ENCODE data around the gene GARIN5A. TPM values are rescaled to one million over a fixed set of nuclear protein-coding genes. Genes with fewer than 3 reads are reported as not detected.

The GARIN5A gene
- total RNA-seq, 1 donor from 2014 or later, result 0.68 TPM

- Mint-ChIP-seq H3K27me3 (peaks cover 10% of the 10 kb centered on the region), H3K9me3 (no peaks in the 10 kb centered on the region), H3K27ac (no peak overlapping the region), H3K36me3 (ENCODE audit: low read depth) (peaks cover 2% of the 10 kb centered on the region), H3K4me3 (no peak overlapping the region), H3K4me1 (peaks cover 11% of the 10 kb centered on the region)
- no peak for DNase-seq
- intact Hi-C loops (cut with micrococcal nuclease), result no loop called here
Observed at GRCh38 chr19:50422397-50423278, 54.0 kb downstream of the GARIN5A start.

DNA sequence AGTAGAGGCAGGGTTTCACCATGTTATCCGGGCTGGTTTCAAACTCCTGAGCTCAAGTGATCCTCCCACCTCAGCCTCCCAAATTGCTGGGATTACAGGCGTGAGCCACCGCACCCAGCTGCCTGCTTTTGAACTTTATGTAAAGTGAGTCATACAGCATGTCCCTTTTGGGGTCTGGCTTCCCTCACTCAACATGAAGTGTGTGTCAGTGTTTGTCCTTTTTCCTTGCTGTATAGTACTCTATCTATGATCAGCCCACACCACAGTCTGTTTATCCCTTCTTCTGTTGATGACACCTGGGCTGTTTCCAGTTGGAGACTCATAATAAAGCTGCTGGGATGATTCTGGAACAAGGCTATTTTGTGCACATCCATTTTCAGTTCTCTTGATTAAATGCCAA, 55.8 kb downstream of the GARIN5A start:
- H3K27me3 Mint-ChIP-seq, result peaks cover 10% of the 10 kb centered on the region
- peaks cover 11% of the 10 kb centered on the region for H3K4me1 Mint-ChIP-seq
- peaks cover 4% of the 10 kb centered on the region for H3K36me3 Mint-ChIP-seq (ENCODE audit: low read depth)
- no peak for DNase-seq
- intact Hi-C loops (cut with micrococcal nuclease), result no loop called here
- H3K9me3 Mint-ChIP-seq, result no peaks in the 10 kb centered on the region
- no peak overlapping the region for H3K27ac Mint-ChIP-seq
- H3K4me3 Mint-ChIP-seq, result no peak overlapping the region

DNA sequence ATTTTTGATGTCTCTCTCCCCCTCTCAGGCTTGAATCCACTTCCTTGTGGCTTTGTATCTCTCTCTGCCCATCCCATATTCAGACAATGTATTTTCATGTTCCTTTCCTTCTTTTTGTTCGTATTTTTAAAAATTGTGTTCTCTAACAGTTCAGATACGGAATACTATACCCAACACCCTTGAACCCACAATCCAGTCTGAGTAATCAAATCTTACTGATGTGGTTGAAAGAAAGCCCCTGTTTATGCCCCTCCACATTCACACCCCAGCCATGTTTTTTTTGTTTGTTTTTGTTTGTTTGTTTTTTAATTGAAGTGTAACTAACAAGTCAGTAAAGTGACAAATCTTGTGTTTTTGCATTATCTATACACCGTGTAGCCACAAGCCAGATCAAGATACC, 56.5 kb downstream of the GARIN5A start:
- intact Hi-C loops (cut with micrococcal nuclease), result no loop called here

GRCh38 chr19:50419580-50420035, 57.0 kb downstream of the GARIN5A start:
- H3K4me1 Mint-ChIP-seq, result peaks cover 13% of the 10 kb centered on the region
- peaks cover 5% of the 10 kb centered on the region for H3K36me3 Mint-ChIP-seq (ENCODE audit: low read depth)
- no peaks in the 10 kb centered on the region for H3K9me3 Mint-ChIP-seq
- H3K4me3 Mint-ChIP-seq, result no peak overlapping the region
- peaks cover 10% of the 10 kb centered on the region for H3K27me3 Mint-ChIP-seq
- intact Hi-C loops (cut with micrococcal nuclease), result loop anchor here (5.0 kb wide), 1 partner anchor 43 kb away; no protein-coding TSS in a partner anchor
- H3K27ac Mint-ChIP-seq, result peak overlapping the region; percentile 8
- DNase-seq, result no peak

More for the DNA sequence above, 56.5 kb downstream of the GARIN5A start:
- no peaks in the 10 kb centered on the region for H3K9me3 Mint-ChIP-seq
- H3K27me3 Mint-ChIP-seq, result peaks cover 10% of the 10 kb centered on the region
- H3K4me3 Mint-ChIP-seq, result no peak overlapping the region
- no peak for DNase-seq
- H3K27ac Mint-ChIP-seq, result no peak overlapping the region
- H3K4me1 Mint-ChIP-seq, result peaks cover 11% of the 10 kb centered on the region
- peaks cover 4% of the 10 kb centered on the region for H3K36me3 Mint-ChIP-seq (ENCODE audit: low read depth)

- peaks cover 8% of the 10 kb centered on the region for H3K36me3 Mint-ChIP-seq (ENCODE audit: low read depth)
- H3K4me1 Mint-ChIP-seq, result peaks cover 16% of the 10 kb centered on the region
- H3K27me3 Mint-ChIP-seq, result peaks cover 10% of the 10 kb centered on the region
- H3K27ac Mint-ChIP-seq, result peak overlapping the region; percentile 8
- intact Hi-C loops (cut with micrococcal nuclease), result loop anchor here (5.0 kb wide), 1 partner anchor 43 kb away; no protein-coding TSS in a partner anchor
- no peak overlapping the region for H3K4me3 Mint-ChIP-seq
- H3K9me3 Mint-ChIP-seq, result no peaks in the 10 kb centered on the region
- no peak for DNase-seq
Observed at GRCh38 chr19:50419022-50419579, 57.5 kb downstream of the GARIN5A start.

- no peaks in the 10 kb centered on the region for H3K9me3 Mint-ChIP-seq
- H3K4me3 Mint-ChIP-seq, result no peak within 1 kb of the TSS
- H3K27ac Mint-ChIP-seq, result peak within 1 kb of the TSS; percentile 8
- peaks cover 16% of the 10 kb centered on the region for H3K4me1 Mint-ChIP-seq
- H3K36me3 Mint-ChIP-seq (ENCODE audit: low read depth), result peaks cover 8% of the 10 kb centered on the region
- peaks cover 10% of the 10 kb centered on the region for H3K27me3 Mint-ChIP-seq
- no peak for DNase-seq
- intact Hi-C loops (cut with micrococcal nuclease), result loop anchor here (5.0 kb wide), 1 partner anchor 44 kb away; no protein-coding TSS in a partner anchor
Observed at GRCh38 chr19:50418176-50419021, 58.2 kb downstream of the GARIN5A start, which contains the start of gene SPIB. Gene SPIB, plus strand, starts transcription at chr19:50418938. Its CDS starts 25 bp downstream, at chr19:50418963.

DNA sequence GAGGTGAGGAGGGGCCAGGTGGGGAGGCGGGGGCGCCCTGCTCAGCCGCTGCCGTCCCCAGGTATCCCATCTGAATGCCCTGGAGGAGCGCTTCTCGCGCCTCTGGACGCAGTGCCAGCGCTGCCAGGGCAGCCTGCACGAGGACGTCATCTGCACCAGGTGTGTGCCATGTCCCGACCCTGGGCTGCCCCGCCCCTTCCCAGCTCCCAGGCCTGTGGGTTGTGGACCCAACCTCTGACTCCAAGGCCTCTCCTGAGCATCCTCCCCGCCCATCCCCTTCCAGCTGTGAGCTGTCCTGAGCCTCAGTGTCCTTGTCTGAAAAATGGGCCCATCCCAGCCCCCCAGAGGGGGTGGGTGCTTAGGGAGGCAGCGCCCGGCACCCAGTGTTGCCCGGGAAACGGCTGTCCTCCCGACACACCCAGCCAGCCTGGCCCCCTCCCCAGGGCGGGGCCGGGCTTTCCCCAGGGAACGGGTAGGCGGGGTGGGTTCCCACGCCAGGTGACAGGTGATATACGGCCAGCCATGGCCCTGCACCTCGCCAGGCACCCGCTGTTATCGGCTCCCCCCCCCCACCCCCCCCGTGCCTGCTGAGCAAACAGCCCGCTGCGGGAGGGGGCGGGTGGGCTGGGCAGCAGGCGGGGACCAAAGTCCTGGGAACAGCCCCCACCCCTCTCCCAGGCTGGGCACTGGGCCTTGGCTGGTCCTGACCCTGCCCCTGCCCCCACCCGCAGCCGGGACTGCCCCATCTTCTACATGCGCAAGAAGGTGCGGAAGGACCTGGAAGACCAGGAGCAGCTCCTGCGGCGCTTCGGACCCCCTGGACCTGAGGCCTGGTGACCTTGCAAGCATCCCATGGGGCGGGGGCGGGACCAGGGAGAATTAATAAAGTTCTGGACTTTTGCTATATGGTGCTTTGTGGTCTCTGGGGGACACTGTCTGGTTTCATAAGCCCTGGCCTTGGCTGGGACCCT, 59.3 kb downstream of the GARIN5A start:
- H3K36me3 Mint-ChIP-seq (ENCODE audit: low read depth), result peaks cover 10% of the 10 kb centered on the region
- H3K27me3 Mint-ChIP-seq, result peaks cover 10% of the 10 kb centered on the region
- no peak for DNase-seq
- H3K4me3 Mint-ChIP-seq, result no peak overlapping the region
- peaks cover 16% of the 10 kb centered on the region for H3K4me1 Mint-ChIP-seq
- no peak overlapping the region for H3K27ac Mint-ChIP-seq
- H3K9me3 Mint-ChIP-seq, result no peaks in the 10 kb centered on the region
- intact Hi-C loops (cut with micrococcal nuclease), result loop anchor here (5.0 kb wide), 1 partner anchor 45 kb away; no protein-coding TSS in a partner anchor

Other genes with a start within 250 kb of the GARIN5A start
- gene KCNC3, start 147.5 kb downstream of the GARIN5A start, total RNA-seq, result 20.3 TPM in 2 replicates
- 13.6 and 18.0 TPM in 2 replicates for gene NAPSA, start 111.2 kb downstream of the GARIN5A start, total RNA-seq
- 81.4 and 84.7 TPM in 2 replicates for gene NR1H2, start 100.4 kb downstream of the GARIN5A start, total RNA-seq
- gene POLD1, start 92.5 kb downstream of the GARIN5A start, total RNA-seq, result 188 and 204 TPM in 2 replicates
- 0.91 and 1.6 TPM in 2 replicates for gene SPIB, start 57.9 kb downstream of the GARIN5A start, total RNA-seq
- gene MYBPC2, start 44.0 kb downstream of the GARIN5A start, total RNA-seq, result 0.12 and 0.26 TPM in 2 replicates
- 79.2 and 81.6 TPM in 2 replicates for gene EMC10, start 341 bp downstream of the GARIN5A start, total RNA-seq
- 41.7 and 44.0 TPM in 2 replicates for gene JOSD2, start 34.3 kb upstream of the GARIN5A start, total RNA-seq
- gene ASPDH, start 37.1 kb upstream of the GARIN5A start, total RNA-seq, result not detected in 2 replicates
- gene LRRC4B, start 91.6 kb upstream of the GARIN5A start, total RNA-seq, result 0.12 TPM in 1 of 2 replicates, not detected in the other
- not detected in 2 replicates for gene SYT3, start 163.0 kb upstream of the GARIN5A start, total RNA-seq
- gene C19orf81, start 172.6 kb upstream of the GARIN5A start, total RNA-seq, result 0.98 TPM in 1 of 2 replicates, not detected in the other
- gene SHANK1, start 243.0 kb upstream of the GARIN5A start, total RNA-seq, result not detected in 2 replicates
- gene CLEC11A, start 246.5 kb upstream of the GARIN5A start, total RNA-seq, result 0.89 and 1.3 TPM in 2 replicates